Measurements from ENCODE around the gene GALNT16.

Gene GALNT16

DNA sequence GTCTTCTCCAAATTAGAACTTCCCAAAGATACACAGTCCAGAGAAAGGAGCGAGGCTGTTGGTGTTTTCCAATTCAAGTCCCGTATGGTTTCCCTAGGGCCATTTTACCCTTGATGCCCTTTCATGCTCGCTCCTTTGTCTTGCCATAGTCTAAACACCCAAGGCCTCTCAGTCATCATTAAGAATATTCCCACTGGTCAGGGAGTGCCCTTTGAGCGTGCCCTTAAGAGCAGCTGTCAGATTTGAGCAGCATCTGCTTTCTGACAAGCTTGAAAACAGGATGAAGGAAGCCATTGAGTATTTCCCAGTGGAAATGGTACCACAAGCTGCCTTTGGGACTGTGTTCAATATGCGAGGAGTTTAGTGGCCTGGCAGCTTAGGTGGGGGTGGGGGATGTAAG lies 10.4 kb upstream of the GALNT16 start:
- Histone ChIP-seq H3K9me2 (replicated peaks; ENCODE audit: low read depth, low read length) (no peaks in the 10 kb centered on the region), H3F3A (ENCODE audit: low read depth) (no peaks in the 10 kb centered on the region)

GRCh38 chr14:69252851-69253250 lies 7.1 kb upstream of the GALNT16 start:
- H3K79me2 ChIP-seq (ENCODE audit: insufficient read depth, low read length) = no peaks in the 10 kb centered on the region
- H3K4me3 ChIP-seq (ENCODE audit: low read length, poor library complexity, severe bottlenecking) = no peak overlapping the region
- H3K36me3 ChIP-seq (ENCODE audit: insufficient read depth, low read length) = no peaks in the 10 kb centered on the region
- H2AFZ ChIP-seq (ENCODE audit: low read length) = no peak overlapping the region
- no peaks in the 10 kb centered on the region for H4K20me1 ChIP-seq (ENCODE audit: insufficient read depth, low read length, poor library complexity, severe bottlenecking)
- no peak overlapping the region for H3K9ac ChIP-seq (ENCODE audit: low read depth, low read length, poor library complexity, severe bottlenecking)
- TF ChIP-seq, protein P1, sequence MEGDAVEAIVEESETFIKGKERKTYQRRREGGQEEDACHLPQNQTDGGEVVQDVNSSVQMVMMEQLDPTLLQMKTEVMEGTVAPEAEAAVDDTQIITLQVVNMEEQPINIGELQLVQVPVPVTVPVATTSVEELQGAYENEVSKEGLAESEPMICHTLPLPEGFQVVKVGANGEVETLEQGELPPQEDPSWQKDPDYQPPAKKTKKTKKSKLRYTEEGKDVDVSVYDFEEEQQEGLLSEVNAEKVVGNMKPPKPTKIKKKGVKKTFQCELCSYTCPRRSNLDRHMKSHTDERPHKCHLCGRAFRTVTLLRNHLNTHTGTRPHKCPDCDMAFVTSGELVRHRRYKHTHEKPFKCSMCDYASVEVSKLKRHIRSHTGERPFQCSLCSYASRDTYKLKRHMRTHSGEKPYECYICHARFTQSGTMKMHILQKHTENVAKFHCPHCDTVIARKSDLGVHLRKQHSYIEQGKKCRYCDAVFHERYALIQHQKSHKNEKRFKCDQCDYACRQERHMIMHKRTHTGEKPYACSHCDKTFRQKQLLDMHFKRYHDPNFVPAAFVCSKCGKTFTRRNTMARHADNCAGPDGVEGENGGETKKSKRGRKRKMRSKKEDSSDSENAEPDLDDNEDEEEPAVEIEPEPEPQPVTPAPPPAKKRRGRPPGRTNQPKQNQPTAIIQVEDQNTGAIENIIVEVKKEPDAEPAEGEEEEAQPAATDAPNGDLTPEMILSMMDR (conservative IDR thresholded peaks at IDR 0.05; ENCODE audit: low read length) = no peak
- no peak for TF ChIP-seq EZH2phosphoT487 (IDR thresholded peaks at IDR 0.05; ENCODE audit: borderline replicate concordance)
- H3K4me2 ChIP-seq (ENCODE audit: low read depth, low read length, poor library complexity, severe bottlenecking) = no peak overlapping the region
- H3K4me1 ChIP-seq (ENCODE audit: insufficient read depth, low read length, poor library complexity, severe bottlenecking) = no peaks in the 10 kb centered on the region
- no peaks in the 10 kb centered on the region for H3F3A ChIP-seq (ENCODE audit: low read depth)
- no peaks in the 10 kb centered on the region for H3K9me2 ChIP-seq (replicated peaks; ENCODE audit: low read depth, low read length)
- H3K9me3 ChIP-seq (ENCODE audit: insufficient read depth, low read depth, low read length) = no peaks in the 10 kb centered on the region
- H3K27me3 ChIP-seq (ENCODE audit: insufficient read depth, low read length, poor library complexity, severe bottlenecking) = no peaks in the 10 kb centered on the region

More for the DNA sequence above, 10.4 kb upstream of the GALNT16 start:
- TF ChIP-seq EZH2phosphoT487 (IDR thresholded peaks at IDR 0.05; ENCODE audit: borderline replicate concordance) = no peak
- TF ChIP-seq, protein P1 (conservative IDR thresholded peaks at IDR 0.05; ENCODE audit: low read length) = no peak
- Histone ChIP-seq H3K79me2 (ENCODE audit: insufficient read depth, low read length) (no peaks in the 10 kb centered on the region), H3K36me3 (ENCODE audit: insufficient read depth, low read length) (no peaks in the 10 kb centered on the region), H3K9me3 (ENCODE audit: insufficient read depth, low read depth, low read length) (no peaks in the 10 kb centered on the region), H3K4me3 (ENCODE audit: low read length, poor library complexity, severe bottlenecking) (no peak overlapping the region), H3K4me2 (ENCODE audit: low read depth, low read length, poor library complexity, severe bottlenecking) (no peak overlapping the region), H2AFZ (ENCODE audit: low read length) (no peak overlapping the region), H3K9ac (ENCODE audit: low read depth, low read length, poor library complexity, severe bottlenecking) (no peak overlapping the region), H3K27me3 (ENCODE audit: insufficient read depth, low read length, poor library complexity, severe bottlenecking) (no peaks in the 10 kb centered on the region), H3K4me1 (ENCODE audit: insufficient read depth, low read length, poor library complexity, severe bottlenecking) (no peaks in the 10 kb centered on the region), H4K20me1 (ENCODE audit: insufficient read depth, low read length, poor library complexity, severe bottlenecking) (no peaks in the 10 kb centered on the region)

GRCh38 chr14:69259168-69259526 lies 811 bp upstream of the GALNT16 start:
- H3K79me2 ChIP-seq (ENCODE audit: insufficient read depth, low read length) = no peaks in the 10 kb centered on the region
- H3K4me2 ChIP-seq (ENCODE audit: low read depth, low read length, poor library complexity, severe bottlenecking) = no peak overlapping the region
- H4K20me1 ChIP-seq (ENCODE audit: insufficient read depth, low read length, poor library complexity, severe bottlenecking) = no peaks in the 10 kb centered on the region
- no peaks in the 10 kb centered on the region for H3K4me1 ChIP-seq (ENCODE audit: insufficient read depth, low read length, poor library complexity, severe bottlenecking)
- H3F3A ChIP-seq (ENCODE audit: low read depth) = no peaks in the 10 kb centered on the region
- no peak for TF ChIP-seq EZH2phosphoT487 (IDR thresholded peaks at IDR 0.05; ENCODE audit: borderline replicate concordance)
- TF ChIP-seq, protein P1 (conservative IDR thresholded peaks at IDR 0.05; ENCODE audit: low read length) = no peak
- no peaks in the 10 kb centered on the region for H3K36me3 ChIP-seq (ENCODE audit: insufficient read depth, low read length)
- H2AFZ ChIP-seq (ENCODE audit: low read length) = no peak overlapping the region
- H3K27me3 ChIP-seq (ENCODE audit: insufficient read depth, low read length, poor library complexity, severe bottlenecking) = no peaks in the 10 kb centered on the region
- H3K9me3 ChIP-seq (ENCODE audit: insufficient read depth, low read depth, low read length) = no peaks in the 10 kb centered on the region
- H3K9ac ChIP-seq (ENCODE audit: low read depth, low read length, poor library complexity, severe bottlenecking) = no peak overlapping the region
- no peak overlapping the region for H3K4me3 ChIP-seq (ENCODE audit: low read length, poor library complexity, severe bottlenecking)
- no peaks in the 10 kb centered on the region for H3K9me2 ChIP-seq (replicated peaks; ENCODE audit: low read depth, low read length)

All from Loucy (cell line).